ENCODE data around the gene IFTAP. TPM values are rescaled to one million over a fixed set of nuclear protein-coding genes. Genes with fewer than 3 reads are reported as not detected.

The IFTAP gene
- total RNA-seq, 1 experiment from 2014 or later: 13.8 TPM

- TF ChIP-seq FOSL1 (IDR thresholded peaks at IDR 0.05; ENCODE audit: low read depth): no peak
- no peak for TF ChIP-seq POLR2A (IDR thresholded peaks at IDR 0.05; ENCODE audit: borderline replicate concordance, extremely low read depth, insufficient read depth, insufficient read length)
- no peak for TF ChIP-seq MAX (IDR thresholded peaks at IDR 0.05)
- no peak for TF ChIP-seq SIN3A (IDR thresholded peaks at IDR 0.05; ENCODE audit: low read depth)
- TF ChIP-seq YY1 (IDR thresholded peaks at IDR 0.05; ENCODE audit: extremely low read depth, insufficient replicate concordance, low read depth, low read length): no peak
- no peak for TF ChIP-seq EZH2 (IDR thresholded peaks at IDR 0.05)
- no peak for TF ChIP-seq POLR2AphosphoS5 (IDR thresholded peaks at IDR 0.05; ENCODE audit: low read depth, low read length)
- intact Hi-C loops (cut with micrococcal nuclease): no loop called here
- RAD21 ChIA-PET (ENCODE audit: low non-redundant PET in 1 of 2, low total read pairs in 2 of 2, uncharacterized antibody in 2 of 2, unreplicated experiment in 2 of 2): no interaction called here
- Histone ChIP-seq H2AFZ (ENCODE audit: low read depth, low read length, poor library complexity, severe bottlenecking) (no peak overlapping the region), H3K4me3 (replicated peaks in 1 of 2; ENCODE audit: low read depth in 1 of 2, low read length in 2 of 2) (no peak overlapping the region), H3K9me2 (ENCODE audit: insufficient read depth) (no peaks in the 10 kb centered on the region), H3K4me1 (ENCODE audit: control insufficient read depth in 1 of 2, insufficient read depth in 2 of 2, low read length in 2 of 2) (no peaks in the 10 kb centered on the region), H3K27me3 (ENCODE audit: insufficient read depth, low read length) (peaks cover 46% of the 10 kb centered on the region), H3K79me2 (ENCODE audit: insufficient read depth, low read length) (no peaks in the 10 kb centered on the region), H3K9me3 (ENCODE audit: control insufficient read depth in 1 of 2, insufficient read depth in 1 of 2, low read depth in 1 of 2, low read length in 2 of 2) (no peaks in the 10 kb centered on the region), H3K36me3 (ENCODE audit: control insufficient read depth in 1 of 2, insufficient read depth in 2 of 2, low read length in 2 of 2) (no peaks in the 10 kb centered on the region), H3K4me2 (ENCODE audit: low read length) (no peak overlapping the region), H3K9ac (ENCODE audit: low read length) (no peak overlapping the region), H3K27ac (ENCODE audit: low read depth, low read length) (no peak overlapping the region), H4K20me1 (ENCODE audit: insufficient read depth) (no peaks in the 10 kb centered on the region)
- no peak for DNase-seq (ENCODE audit: low read depth, low spot score)
- no peak for ATAC-seq
- CTCF ChIA-PET: no interaction called here
- BruUV-seq (replicated peaks): no TSS peak
- POLR2A ChIA-PET: no interaction called here
Measured at GRCh38 chr11:36588099-36588498, 6.2 kb upstream of the IFTAP start.

- no peak for ATAC-seq
- no peak for TF ChIP-seq ZBTB33 (IDR thresholded peaks at IDR 0.05; ENCODE audit: extremely low read depth, insufficient replicate concordance, low read length)
- TF ChIP-seq JUND (IDR thresholded peaks at IDR 0.05): no peak
- no peak for TF ChIP-seq FOSL1 (IDR thresholded peaks at IDR 0.05; ENCODE audit: low read depth)
- no peak for TF ChIP-seq YY1 (IDR thresholded peaks at IDR 0.05; ENCODE audit: extremely low read depth, insufficient replicate concordance, low read depth, low read length)
- no peak for TF ChIP-seq EZH2phosphoT487 (IDR thresholded peaks at IDR 0.05; ENCODE audit: borderline replicate concordance)
- no peak for TF ChIP-seq SP1 (IDR thresholded peaks at IDR 0.05; ENCODE audit: low read depth)
- TF ChIP-seq EZH2 (IDR thresholded peaks at IDR 0.05): no peak
- TF ChIP-seq ELF1 (IDR thresholded peaks at IDR 0.05; ENCODE audit: borderline replicate concordance, low read depth): no peak
- TF ChIP-seq MAX (IDR thresholded peaks at IDR 0.05): no peak
- TF ChIP-seq CEBPB (IDR thresholded peaks at IDR 0.05; ENCODE audit: low read depth): no peak
- TF ChIP-seq ATF3 (IDR thresholded peaks at IDR 0.05): no peak
- no peak for TF ChIP-seq EGR1 (IDR thresholded peaks at IDR 0.05; ENCODE audit: low read depth)
- no peak for TF ChIP-seq CTCF (IDR thresholded peaks at IDR 0.05 in 2 of 3, conservative IDR thresholded peaks at IDR 0.05 in 1 of 3; ENCODE audit: borderline replicate concordance in 1 of 3, insufficient read depth in 1 of 3, low read depth in 2 of 3, low read length in 2 of 3)
- TF ChIP-seq TCF7L2 (IDR thresholded peaks at IDR 0.05; ENCODE audit: borderline replicate concordance, extremely low read depth, insufficient read depth, insufficient read length): no peak
Measured at GRCh38 chr11:36590513-36590912, 3.8 kb upstream of the IFTAP start.

More at GRCh38 chr11:36590513-36590912, 3.8 kb upstream of the IFTAP start:
- POLR2A ChIA-PET: no interaction called here
- no peak for DNase-seq (ENCODE audit: low read depth, low spot score)
- H3K9ac ChIP-seq (ENCODE audit: low read length): no peak overlapping the region
- no TSS peak for BruUV-seq (replicated peaks)
- H3K9me2 ChIP-seq (ENCODE audit: insufficient read depth): no peaks in the 10 kb centered on the region
- intact Hi-C loops (cut with micrococcal nuclease): no loop called here
- CTCF ChIA-PET: interaction anchor here (1.1 kb wide), 1 partner anchor 26 kb away, joined by 3 read pairs; no protein-coding TSS in a partner anchor
- H2AFZ ChIP-seq (ENCODE audit: low read depth, low read length, poor library complexity, severe bottlenecking): no peak overlapping the region
- H3K4me3 ChIP-seq (replicated peaks in 1 of 2; ENCODE audit: low read depth in 1 of 2, low read length in 2 of 2): no peak overlapping the region
- no peak overlapping the region for H3K27ac ChIP-seq (ENCODE audit: low read depth, low read length)
- RAD21 ChIA-PET (ENCODE audit: low non-redundant PET in 1 of 2, low total read pairs in 2 of 2, uncharacterized antibody in 2 of 2, unreplicated experiment in 2 of 2): no interaction called here
- H3K9me3 ChIP-seq (ENCODE audit: control insufficient read depth in 1 of 2, insufficient read depth in 1 of 2, low read depth in 1 of 2, low read length in 2 of 2): no peaks in the 10 kb centered on the region
- no peaks in the 10 kb centered on the region for H3K79me2 ChIP-seq (ENCODE audit: insufficient read depth, low read length)
- peaks cover 4 to 6% of the 10 kb centered on the region in 2 experiments; a peak in 1 of 4 replicates for H3K4me1 ChIP-seq (ENCODE audit: control insufficient read depth in 1 of 2, insufficient read depth in 2 of 2, low read length in 2 of 2)
- peaks cover 46% of the 10 kb centered on the region for H3K27me3 ChIP-seq (ENCODE audit: insufficient read depth, low read length)
- no peaks in the 10 kb centered on the region for H3K36me3 ChIP-seq (ENCODE audit: control insufficient read depth in 1 of 2, insufficient read depth in 2 of 2, low read length in 2 of 2)
- no peaks in the 10 kb centered on the region for H4K20me1 ChIP-seq (ENCODE audit: insufficient read depth)
- no peak overlapping the region for H3K4me2 ChIP-seq (ENCODE audit: low read length)
